M059J (cell line): ENCODE measurements around the gene SEC24D. TPM values are rescaled to one million over a fixed set of nuclear protein-coding genes. Genes with fewer than 3 reads are reported as not detected.

ENCODE experiments used
- DNase-seq: peaks from one replicate; pipeline ENCODE4 v3.0.0-alpha.2; 2012; ENCODE audit warnings: low read depth
- total RNA-seq: library from RNA; depleted of rRNA; stranded (reverse); fragments of >200 nt; shearing (Covaris generic); gene quantifications from 2 replicates; pipeline ENCODE4 v1.2.3, GENCODE V29; 2014; rRNA removed

The SEC24D gene
- total RNA-seq, 1 experiment from 2014 or later: 130 TPM

DNA sequence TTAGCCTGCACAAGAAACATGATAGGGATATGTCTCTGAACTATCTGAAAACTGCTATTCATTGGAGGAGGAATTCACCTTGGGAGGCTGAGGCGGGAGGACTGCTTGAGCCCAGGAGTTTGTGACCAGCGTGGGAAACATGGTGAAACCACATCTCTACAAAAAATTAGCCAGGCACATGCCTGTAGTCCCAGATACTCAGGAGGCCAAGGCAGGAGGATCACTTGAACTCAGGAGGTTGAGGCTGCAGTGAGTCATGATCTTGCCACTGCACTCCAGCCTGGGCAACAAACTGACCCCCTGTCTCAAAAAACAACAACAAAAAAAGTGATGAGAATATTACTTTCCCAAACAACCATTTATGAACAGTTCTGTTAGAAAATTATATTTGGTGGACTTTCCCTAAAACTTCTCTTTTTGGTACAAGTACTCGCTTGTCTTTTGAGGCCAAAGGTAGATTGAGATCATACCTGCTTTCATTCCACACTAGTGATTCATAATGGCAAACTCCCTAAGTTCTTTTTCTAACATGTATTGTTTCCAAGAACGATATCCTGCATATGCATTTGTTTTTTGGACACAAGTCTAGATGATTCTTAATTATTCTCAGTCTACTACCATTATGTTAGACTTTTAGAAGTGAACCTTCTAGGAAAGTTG is 117.3 kb downstream of the SEC24D start:
- DNase-seq: no peak

DNA sequence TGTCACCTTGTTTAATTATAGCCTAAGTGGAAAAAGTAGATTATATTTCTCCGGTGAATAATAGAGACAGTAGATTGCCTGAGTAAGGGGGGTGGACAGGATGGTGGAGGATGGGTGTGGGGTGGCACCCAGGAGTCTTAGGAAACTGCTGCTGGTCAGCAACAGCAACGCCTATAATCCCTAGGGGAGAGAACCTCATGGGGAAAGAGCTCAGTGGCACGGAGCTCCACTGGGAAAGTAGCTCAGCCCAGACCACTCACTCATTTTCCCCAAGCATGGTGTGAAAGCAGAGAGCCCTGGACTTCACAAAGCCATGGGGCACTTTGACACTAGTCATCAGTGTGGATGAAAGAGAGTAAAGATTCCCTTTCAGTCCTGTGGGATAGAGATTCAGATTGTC is 119.6 kb downstream of the SEC24D start:
- DNase-seq: no peak

DNA sequence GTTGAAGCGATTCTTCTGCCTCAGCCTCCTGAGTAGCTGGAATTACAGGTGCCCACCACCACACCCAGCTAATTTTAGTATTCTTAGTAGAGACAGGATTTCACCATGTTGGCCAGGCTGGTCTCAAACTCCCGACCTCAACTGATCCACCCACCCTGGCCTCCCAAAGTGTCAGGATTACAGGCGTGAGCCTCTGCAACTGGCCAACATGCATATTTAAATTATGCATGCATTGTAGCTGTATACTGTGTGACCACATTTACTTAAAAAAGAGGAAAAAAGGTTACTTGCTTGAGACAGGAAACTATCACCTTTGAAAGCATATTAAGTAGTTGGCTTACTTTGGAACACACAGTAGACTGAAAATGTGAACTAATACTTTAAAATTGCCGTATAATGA is 121.2 kb downstream of the SEC24D start:
- DNase-seq: no peak

DNA sequence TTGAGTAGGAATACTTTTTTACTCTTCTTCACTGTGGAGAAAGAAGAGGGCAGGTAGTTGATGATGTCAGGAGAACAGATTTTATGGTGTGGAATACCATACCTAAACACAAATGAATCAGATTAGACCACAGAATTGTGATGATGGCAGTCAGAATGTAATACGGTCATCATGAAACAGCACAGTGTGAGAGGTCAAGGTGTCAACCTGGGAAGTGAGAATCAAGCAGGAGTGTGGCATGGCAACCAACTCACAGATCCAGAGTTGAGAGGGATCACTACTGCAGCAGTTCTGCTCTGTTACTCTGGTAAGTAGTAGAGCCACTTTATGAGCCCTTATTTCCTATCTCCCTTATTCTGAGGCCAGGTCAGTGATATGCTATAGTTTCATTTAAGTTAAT is 123.1 kb downstream of the SEC24D start:
- DNase-seq: peak; percentile 67

DNA sequence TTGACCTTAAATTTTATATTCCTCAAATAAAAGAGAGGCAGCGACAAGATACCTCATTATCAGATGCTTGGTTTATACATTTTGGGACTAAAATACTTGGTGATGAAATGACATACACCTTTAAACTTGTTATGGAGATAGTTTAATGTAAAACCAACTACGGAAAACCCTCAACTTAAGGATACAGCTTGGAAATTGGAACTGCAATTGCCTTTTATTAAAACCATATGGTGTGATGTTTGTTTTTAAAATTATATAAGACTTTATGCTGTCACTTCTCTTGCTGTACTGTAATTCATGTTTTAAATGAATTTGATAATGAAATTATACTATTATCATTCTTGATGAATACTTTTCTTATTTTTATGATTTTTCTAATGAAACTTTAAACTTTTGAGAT is 124.9 kb downstream of the SEC24D start:
- no peak for DNase-seq

DNA sequence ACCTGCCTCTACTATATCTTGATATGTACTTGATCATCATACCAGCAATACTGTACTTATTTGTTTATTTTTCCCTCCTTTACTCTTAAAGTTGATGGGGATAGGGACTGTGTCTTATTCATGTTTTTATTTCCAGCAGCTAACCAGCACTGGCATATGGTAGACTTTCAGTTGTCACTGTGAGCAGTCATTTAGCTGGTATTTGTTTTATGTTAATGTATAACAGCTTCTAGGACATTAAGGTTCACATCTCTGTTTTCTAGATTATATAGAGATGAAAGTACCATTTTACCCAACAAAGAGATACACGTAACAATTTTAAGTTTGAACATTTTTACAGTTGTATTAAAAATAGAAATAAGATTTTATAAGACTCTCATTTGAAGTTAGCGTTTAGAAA is 132.8 kb downstream of the SEC24D start:
- no peak for DNase-seq

DNA sequence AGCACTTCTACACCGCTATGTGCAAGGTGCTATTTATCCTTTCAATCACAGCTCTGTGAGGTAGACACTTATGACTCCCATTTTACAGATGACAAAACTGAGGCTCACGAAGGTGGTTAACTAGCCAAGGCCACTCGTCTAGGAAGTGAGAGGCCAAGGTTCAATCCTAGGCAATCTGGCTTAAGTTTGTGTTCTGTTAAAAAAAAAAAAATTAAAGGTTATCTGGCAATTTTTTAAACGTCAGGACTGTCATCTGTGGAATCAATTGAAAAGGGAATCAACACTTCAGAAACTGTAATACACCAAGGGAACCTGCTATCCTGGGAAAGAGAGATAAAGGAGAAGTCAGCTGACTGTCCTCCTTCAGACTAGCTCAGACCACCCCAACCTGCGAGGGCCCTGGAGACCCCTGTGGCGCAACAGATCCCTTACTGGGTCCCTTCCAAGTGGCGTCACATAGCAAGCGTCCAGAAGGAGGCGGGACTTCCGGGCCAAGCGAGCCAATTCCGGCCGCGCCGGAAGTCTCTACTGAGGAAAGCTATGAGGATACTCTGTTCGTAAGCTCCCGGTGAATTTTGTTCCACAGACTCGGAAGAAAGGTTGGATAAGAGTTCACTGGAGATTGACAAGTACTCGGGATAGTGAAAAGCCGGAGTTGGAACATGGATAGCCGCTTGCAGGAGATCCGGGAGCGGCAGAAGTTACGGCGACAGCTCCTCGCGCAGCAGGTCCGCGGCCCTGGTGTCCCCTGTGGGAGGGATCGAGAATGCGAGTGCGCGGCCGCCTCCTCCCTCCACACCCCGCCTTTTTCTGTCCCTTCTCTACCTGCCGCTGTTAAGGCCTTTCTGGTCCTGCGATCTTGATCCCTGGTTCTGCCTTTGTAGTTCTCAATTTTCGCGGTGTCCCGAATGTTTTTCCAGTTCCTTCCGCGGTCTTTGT is 150.8 kb downstream of the SEC24D start, which contains the start of gene METTL14:
Gene METTL14, plus strand, starts transcription at position 520 of the 939 bp plus-strand sequence. Its CDS starts 143 bp downstream, at position 663.
- peak; percentile 85 for DNase-seq

DNA sequence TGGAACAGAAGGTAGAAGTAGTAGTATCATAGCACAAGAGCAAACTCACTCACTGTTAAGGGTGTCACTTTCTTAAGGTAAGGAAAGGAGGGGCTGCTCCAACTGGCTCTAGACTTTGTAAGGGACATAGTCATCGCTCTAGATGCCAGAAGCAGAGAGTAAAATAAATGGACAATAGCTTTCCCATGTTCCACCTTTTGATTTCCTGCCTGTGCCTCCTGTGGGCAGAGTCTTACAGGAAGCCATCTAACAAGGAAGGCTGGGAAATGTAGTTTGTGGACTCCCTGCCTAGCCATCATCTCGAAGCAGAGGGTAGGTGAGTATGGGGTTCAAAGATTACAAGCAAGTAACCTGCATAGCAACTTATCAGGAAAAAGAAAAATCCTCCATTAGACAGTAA is 152.4 kb downstream of the SEC24D start:
- peak; percentile 34 for DNase-seq

DNA sequence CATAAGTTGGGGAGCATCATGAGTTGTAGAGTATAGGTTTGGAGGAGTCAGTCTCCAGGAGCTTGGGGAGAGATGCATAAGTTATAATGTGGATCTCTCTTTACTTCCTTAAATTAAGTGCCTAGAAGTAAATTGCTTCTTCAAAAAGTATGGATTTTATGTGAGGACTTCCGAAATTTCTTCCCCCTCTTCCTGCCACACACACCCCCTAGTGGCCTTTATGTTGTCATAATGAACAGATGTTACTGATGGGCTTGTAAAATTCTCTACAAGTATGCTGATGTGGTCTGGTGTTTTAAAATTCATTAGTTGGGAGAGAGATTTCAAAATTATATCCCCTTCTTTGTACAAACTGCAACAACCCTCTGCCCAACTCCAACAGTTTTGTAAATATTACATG is 153.0 kb downstream of the SEC24D start:
- DNase-seq: peak; percentile 26

DNA sequence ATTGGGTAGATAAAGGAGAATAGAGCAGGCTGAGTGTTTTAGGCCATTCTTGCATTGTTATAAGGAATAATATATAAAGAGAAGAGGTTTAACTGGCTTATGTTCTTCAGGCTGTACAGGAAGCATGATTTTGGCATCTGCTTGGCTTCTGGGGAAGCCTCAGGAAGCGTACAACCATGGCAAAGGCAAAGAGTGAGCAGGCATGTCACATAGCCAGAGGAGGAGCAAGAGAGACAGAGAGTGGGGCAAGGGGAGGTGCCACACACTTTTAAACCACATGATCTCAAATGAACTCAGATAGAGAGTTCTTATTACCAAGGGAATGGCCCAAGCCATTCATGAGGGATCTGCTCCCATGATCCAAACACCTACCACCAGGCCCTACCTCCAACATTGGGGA is 155.1 kb downstream of the SEC24D start:
- no peak for DNase-seq

DNA sequence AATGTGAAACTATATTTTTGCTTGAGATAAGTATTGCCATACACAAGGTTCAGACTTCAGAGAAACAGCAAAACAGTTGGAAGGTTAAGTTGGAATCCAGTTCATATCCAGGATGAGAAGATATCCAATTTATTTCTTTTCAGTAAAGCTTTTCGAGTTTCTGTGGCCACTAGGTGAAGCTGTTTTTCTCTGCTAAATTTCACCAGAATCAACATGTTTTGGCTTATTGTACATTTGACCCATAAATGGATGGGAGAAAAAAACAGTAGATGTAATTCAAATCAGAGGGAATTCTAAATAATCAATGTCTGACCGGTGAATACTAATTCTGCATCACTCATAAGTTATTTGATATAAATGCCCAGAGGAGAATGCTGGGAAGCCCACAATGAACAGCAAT is 159.8 kb downstream of the SEC24D start:
- no peak for DNase-seq

Other genes starting within 250 kb of the SEC24D start
- gene METTL14, start 150.7 kb downstream of the SEC24D start, total RNA-seq: 35.5 and 44.8 TPM in 2 replicates
- gene SYNPO2, start 52.7 kb upstream of the SEC24D start, total RNA-seq: 0.52 and 0.69 TPM in 2 replicates